GM19397 (cell line): ENCODE data around the gene PPP1R27.

Experiments used
- ATAC-seq: cut with Tn5 transposase; IDR thresholded peaks from one replicate; pipeline ENCODE4 v1.9.1; 2021; ENCODE audit warnings: mild to moderate bottlenecking, moderate library complexity; ENCODE audit not compliant: unreplicated experiment

Gene PPP1R27, protein sequence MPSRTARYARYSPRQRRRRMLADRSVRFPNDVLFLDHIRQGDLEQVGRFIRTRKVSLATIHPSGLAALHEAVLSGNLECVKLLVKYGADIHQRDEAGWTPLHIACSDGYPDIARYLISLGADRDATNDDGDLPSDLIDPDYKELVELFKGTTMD

DNA sequence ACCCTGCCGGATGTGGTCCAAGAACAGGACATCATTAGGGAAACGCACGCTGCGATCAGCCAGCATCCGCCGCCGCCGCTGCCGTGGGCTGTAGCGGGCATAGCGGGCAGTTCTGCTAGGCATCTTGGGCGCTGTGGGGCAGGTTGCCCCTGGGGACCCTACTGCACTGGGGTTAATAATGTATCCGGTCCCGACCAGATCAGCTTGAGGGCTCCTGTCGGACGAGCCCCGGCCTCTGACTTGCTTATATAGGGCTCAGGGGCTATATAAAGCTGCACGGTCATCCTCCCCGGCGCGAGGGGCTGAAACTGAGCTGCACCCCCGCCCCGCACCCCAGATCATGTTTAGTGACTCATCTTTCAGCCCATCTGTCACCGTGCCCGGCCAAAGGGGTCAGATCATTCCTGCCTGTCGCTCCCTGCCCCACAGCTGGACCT is at the start of gene PPP1R27:
Gene PPP1R27, minus strand, starts transcription at position 220 of the 437 bp plus-strand sequence. Its CDS starts 97 bp downstream, at position 123.
- no peak for ATAC-seq

DNA sequence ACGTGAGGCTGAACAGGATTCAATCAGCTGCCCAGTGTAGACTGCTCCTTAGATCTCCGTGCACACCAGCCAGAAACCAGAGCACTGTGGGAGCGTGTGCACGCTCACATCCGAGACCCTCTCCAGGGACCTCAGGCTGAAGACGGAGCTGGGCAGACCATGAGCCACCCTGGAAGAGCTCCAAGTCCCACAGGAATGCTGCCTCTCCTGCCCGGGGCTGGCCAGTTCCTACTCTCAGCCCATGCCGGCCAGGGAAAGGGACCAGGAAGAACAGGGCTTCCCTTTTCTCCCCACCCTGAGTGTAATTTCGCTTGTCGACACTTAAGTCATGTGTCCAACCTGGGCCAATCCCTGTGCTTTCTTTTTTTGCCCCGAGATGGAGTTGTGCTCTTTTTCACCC is 49.7 kb upstream of the PPP1R27 start:
- ATAC-seq = no peak

DNA sequence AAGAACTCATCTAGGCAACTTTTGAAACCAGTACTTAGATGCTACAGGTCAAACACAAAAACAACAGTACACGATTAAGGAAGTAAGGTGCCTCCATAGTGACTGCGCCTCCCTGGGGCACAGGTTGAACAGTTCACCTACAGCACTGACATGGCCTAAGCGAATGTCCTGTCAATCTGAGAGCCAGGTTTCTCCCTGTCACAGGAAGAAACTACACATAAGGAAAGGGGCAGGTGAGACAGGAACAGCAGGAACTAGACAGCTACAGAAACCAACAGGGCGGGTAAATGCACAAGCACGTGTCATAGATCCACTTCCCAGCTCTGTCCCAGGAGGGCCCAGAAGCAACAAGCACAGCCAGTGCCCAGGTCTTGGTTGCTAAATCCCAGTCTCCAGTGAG is 44.3 kb upstream of the PPP1R27 start:
- no peak for ATAC-seq

DNA sequence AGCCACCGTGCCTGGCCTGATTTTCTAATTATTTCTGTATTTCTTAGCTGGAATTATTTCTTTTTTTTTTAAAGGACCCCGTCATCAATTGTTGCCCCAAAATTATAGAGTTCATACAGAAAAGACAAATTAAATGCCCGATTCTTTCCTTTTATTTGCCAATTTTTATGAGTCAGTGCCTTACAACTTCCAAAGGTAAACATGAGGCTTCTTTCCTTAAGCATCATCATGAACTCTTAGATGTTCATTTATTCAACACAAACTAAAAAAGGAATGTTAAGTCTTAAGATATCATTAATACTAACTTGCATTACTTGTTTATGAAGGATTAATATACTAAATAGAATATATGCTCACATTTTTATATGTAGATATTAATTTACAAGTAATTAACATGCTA is 43.4 kb upstream of the PPP1R27 start:
- ATAC-seq = no peak

DNA sequence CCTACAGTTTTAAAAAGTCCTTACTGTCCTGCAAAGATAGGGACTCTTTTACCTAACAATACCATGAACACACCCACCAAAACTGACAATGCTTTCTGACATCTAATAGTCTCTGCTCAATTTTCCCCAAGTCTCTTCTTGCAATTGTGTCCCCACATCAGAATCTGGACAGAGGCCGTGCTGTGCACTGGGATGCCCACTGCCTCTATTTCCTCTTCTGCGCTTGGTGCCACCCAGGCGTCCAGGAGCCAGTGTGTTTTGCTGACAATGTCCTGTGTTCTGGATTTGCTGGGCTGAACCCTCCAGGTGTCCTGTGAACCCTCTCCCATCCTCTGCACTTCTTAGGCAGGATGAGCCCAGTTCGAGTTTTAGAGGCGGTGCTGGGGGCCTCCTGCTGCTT is 42.7 kb upstream of the PPP1R27 start:
- ATAC-seq = no peak

DNA sequence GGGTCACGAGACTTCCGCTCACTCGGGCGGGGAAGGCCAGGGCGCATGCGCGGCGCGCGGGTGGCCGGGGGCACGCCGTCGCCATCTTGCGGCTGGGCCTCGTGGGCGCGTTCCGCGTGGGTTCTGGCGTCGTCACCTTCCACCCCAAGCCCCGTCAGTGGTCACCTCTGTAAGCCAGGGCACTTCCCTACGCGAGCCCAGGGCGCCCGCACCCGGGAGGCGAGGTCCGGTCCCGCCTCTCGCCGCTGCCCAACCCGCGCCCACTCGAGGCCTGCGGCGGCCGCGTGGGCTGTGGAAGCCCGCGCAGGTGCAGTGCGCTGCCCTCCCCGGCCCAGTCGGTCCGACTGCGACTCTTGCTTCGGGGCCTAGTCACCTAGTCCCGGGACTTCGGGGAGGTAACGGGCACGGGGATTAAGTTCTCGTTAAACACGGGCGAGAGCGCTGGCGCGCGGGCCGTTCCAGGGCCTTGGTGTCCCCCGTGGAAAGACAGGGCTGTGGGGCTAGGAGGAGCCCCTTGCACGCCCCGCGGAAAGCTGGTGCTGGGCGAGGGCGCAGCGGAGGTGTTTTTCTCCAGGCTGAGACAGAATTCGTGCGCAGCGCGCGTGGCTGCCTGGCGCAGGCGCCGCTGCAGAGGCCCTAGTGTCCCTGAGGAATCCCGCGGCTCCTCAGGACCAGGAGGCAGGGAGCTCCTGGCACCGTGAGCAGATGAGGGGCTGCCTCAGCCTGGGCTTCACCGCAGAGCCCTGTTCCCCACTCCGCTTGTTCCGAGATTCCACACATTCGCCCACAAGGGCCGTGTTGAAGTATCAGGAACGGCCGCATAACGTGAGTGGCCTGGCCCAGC is 36.8 kb upstream of the PPP1R27 start:
- peak; percentile 50 for ATAC-seq

DNA sequence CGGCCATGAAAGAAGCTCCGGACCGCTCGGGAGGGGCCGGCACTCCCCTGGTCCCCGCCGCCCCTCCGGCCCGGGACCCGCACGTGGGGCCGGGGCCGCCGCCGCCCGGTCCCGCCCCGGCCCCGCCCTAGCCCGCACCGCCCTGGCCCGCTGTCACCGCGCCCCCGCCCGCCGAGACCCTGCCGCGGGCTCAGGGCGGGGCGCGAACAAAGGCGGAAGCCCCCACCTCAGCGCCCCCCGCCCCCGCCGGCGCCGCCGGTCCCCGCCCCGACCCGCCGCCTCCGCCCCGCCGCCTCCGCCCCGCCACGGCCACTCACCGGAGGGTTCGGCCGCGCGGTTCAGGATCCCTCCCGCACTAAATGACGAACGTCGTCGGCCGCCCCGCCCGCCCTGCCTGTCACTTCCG is 36.1 kb upstream of the PPP1R27 start, which contains the start of gene ARHGDIA:
Gene ARHGDIA, minus strand, starts transcription at position 357 of the 406 bp plus-strand sequence. CDS start 1,407 bp downstream, outside the sequence.
- ATAC-seq = peak; percentile 27

DNA sequence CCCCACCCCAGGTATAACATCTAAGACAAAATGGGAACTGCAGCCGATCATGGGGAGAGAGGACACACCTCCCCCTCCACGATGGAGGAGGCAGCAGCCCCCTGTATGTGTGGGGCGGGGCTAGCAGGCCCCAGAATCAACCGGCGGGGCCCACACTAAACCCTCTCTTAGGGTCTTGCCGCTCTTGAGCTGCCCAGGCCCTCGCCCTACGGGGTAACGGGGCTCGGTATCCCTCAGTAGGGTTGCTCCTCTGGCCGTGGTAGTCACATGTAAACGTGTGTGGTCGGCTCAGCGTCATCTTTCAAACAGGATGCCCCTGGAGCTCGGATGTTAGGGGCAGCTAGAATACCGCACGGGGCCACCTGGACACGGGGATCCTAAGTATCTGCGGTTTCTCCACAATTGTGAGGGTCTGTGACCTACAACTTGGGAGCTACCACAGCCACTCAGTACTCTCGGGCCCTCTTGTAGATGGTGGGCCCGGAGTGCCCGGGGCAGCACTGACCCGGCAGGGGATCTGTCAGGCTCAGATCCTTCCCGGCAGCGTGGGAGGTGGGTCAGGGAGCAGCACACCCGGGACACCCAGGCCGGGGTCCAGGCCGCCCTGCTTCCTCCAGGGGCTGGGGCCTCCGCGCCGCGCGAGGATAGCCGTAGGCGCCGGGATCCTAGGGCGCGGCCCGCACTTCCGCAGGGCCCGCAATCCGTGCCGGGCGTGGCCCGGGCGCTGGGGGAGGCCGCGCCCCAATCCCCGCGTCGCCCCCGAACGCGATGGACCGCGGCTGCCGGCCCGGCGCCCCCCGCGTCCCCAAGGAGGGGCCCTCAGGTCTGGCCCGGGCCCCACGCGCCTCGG is 35.5 kb upstream of the PPP1R27 start:
- peak; percentile 5 for ATAC-seq

DNA sequence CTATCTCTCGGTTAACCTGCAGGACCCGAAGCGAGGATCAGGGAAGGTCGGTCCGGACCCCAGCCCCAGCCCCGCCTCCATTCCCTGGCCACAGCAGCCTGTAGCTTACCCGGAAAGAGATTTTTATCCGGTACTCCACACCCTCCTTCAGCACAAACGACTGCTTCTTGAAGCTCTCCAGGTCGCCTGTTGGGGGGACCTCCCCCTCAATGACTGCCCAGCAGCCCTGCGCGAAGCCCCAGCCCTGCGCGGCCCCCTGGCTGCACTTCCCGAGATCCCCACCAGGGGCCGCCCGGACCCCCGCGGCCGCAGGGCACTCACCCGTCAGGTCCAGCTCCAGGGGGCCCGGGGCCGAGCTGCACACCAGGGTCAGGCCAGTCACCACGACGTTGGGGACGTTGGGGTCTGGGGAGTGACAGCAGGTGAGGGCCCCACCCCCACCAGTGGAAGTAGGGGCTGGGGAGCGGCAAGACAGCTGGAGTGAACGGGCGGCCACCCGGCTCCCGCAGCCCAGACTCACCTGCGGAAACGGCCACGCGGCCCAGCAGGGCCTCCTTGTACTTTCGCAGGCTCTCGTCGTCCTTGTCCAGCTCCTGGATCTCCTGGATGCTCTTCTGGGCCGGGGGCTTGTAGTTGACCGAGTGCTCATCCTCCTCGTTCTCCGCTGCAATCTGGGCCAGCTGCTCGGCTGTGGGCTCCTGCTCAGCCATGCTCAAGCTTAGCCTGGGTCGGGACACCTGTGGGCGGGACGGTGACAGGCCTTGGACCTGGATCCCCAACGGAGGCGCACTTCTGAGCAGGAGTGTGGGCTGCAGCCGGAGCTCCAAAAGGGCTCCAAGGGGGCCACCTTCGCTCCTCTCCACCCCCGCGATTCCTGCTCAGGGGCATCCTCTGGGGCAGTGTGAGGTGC is 34.6 kb upstream of the PPP1R27 start:
- ATAC-seq = no peak

DNA sequence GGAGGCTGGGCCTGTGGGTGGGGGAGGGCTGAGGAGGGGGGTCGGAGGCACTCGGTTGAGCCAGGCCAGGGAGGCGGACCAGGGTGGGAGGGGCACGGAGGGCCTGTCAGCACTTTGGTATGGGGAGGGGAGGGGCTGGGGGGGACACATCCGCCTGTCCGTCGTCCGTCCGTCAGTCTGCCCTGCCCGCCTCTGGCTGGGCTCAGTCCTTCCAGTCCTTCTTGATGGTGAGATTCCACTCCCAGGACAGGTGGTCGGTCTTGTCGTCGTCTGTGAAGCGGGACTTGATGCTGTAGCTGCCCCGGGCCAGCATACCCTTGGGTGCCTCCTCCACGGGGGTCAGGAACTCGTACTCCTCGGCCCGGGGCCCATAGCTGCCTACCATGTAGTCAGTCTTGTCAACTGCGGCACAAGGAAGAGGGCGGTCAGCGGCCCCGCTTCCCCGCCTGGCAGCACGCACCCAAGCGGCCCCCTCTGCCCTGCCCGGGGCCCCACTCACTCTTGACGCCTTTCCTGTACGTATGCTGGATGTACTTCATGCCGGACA is 33.9 kb upstream of the PPP1R27 start:
- no peak for ATAC-seq

DNA sequence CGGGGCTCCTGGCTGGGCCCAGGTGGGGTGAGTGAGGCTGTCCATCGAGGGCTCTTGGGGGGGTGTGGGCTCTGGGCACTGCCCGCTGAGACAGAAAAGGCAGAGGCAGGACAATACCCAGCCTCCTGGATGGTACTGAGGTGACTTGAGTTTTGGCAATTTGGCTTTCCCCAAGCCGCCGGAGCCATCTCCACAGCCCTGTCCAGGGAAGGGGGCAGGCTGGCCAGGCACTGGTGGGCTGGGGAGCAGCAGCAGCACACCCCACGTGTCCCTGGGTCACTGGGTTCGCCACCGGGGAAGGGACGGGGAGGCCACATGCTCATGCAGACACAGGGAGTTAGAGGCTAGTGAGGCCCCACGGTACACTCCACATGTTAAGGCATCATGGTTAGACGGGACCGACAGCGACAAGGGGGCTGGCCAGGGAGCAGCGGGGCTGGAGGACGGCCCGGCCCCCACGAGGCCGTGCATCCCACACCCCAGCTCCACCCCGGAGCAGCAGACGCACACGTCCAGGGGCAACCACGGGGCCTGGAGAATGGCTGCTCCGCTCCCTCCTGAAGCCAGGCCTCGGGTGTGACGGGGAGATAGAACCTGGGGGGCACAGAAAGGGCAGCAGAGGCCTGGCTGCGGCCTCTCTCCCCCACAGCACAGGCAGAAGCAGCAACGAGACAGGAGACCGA is 33.3 kb upstream of the PPP1R27 start:
- no peak for ATAC-seq

DNA sequence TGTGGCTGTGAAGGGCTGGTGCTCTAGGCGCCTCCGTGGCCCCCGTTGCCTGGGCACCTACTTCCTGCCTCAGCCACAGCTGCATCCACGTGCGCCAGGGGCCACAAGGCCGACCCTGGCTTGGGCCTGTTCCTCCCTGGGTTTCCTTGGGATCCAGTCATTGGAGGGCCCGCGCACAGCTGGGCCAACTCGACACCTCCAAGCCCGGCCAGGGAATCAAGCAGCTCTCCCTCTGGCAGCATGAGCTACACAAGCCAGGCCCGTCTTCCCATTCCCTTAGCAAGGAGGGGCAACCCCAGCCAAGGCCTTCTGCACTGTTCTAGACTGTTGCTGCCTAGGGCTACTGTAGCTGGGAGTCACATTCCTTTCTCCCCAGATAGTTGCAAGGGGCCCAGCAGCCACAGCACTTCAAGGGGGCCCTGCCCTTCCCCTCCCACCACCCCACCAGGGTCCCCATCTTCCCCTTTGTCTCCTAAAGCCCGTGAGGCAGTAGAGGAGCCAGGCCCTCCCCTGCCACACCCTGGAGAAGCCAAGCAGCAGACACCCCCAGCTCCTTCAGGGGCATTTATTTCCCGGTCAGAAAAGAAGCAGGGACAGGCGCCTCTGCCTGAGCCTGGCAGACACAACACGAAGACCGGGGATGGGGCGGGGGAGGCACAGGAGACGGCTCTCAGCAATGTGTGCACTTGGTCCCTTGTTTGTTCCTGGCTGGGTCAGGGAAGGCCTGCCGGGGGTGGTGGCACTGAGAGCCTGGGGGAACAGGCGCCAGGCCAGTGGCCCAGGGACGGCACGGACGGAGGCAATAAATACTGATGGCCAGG is 32.5 kb upstream of the PPP1R27 start:
- ATAC-seq = no peak

DNA sequence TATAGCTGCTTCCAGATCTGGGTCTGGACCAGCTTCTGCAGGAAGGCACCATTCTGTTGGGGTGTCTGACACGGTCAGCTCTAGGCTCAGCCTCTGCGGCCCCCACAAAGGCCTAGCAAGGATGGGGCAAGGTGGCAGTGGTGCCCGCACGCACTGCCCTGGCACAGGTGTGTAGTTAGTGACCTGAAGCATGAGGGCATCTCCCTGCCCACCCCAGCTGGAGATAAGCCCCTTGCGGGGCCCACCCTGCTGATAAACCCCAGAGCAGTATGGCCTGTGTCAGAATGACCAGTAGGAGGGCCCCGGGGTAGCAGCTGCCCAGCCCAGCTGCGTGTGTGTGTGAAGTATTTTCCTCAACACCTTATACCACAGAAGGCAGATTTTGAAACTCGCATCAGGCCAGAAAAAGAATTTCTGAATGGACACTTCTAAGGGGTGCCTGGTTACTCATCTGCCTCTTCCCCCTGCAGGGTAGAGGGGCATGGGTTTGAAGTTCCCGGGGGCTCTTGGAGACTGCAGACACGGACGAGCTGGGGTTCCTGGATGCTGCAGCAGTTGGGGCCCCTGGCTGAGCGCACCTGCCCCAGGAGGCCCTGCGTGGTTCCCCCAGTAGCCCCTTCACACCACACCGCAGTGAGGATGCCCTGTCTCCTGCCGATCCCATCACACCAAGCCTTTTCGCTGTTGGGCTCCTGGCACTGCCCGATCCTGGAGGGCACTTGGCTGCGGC is 31.8 kb upstream of the PPP1R27 start:
- no peak for ATAC-seq

DNA sequence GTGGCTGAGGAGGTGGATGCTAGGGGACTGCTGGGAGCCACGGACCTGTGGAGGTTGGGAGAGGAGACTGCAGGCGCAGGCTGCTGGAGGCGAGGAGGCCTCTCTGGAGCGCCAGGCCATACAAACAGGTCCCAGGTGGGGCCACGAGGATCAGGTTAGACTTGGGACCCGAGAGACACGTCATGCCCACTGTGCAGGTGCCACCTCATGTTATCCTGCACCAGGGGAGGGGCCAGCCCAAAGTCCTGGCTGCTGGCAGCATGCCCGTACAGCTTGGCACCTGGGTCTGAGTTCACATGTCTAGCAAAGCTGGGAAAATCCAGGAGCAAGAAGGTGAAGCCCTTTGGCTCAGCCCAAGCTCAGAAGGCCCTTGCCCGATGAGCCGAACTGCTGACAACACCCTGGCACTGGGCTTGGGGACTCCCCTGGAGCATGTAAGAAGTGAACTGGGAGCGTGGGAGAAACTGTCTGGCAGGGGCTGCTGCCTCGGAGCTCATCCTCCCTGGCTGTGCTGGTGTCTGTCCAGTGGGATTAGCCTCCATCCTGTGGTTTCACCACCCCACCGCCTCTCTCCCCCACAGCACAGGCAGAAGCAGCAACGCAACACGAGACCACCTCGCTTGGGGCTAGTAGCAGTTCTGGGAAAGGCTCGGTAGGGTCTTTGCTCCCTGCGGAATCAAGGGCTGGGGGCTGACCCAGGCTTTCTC is 31.0 kb upstream of the PPP1R27 start:
- no peak for ATAC-seq

DNA sequence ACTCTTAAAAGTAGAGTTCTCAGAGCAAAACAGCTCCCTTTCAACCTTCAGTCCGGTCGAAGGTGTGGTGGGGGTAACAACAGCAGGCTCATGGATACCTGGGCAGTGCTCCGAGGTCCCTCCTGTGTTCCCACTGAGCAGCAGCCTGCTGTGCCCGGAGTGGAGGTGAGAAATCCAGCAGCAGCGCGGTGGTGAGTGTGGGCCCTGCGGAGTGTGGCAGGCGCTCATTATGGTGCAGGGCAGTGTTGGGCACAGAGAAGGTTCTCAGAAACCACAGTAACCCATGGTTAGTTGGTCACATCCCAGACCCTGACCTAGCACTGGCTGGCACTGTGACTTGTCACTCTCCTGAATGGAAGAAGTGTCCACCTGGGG is 30.5 kb upstream of the PPP1R27 start:
- no peak for ATAC-seq

DNA sequence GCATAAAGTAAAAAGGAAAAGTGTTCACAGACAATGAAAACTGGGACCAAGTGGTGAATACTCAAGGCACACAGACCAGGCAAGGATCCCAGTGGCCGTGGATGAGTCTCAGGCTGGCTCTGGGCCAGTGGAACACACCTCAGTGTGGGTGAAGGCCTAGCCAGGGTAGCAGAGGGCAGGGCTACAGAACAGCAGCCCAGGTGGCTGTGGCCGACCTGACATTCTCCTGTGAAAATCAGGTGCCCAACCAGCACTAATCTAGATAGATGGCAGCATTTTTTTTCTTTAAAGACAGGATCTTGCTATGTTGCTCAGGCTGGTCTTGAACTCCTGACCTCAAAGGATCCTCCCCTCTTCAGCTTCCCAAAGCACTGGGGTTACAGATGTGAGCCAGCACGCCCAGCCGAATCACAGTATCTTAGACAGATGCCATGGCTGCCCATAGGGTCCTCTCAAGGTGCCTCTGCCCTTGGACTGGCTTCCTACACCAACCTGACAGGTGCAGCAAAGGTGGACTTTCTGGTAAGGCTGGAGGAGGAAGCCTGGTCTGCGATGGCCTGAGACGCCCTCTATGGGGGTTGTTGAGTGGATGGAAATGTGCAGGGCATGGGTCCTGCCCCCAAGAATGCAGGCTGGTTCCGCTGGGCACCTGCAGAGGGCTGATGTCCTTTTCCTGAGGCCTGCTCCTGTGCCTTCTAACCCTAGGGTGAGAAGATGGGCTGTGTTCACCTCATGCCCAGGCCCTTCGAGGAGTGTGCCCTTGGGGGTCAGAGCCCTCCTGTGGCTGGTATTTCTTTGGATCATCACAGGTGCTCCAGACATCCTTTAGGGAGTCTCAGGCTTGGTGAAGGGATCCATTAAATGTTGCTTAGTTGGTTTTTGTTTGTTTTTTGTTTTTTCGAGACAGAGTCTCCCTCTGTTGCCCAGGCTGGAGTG is 29.3 kb upstream of the PPP1R27 start:
- ATAC-seq = no peak
